Measurements from ENCODE around the gene GBP3.

DNA sequence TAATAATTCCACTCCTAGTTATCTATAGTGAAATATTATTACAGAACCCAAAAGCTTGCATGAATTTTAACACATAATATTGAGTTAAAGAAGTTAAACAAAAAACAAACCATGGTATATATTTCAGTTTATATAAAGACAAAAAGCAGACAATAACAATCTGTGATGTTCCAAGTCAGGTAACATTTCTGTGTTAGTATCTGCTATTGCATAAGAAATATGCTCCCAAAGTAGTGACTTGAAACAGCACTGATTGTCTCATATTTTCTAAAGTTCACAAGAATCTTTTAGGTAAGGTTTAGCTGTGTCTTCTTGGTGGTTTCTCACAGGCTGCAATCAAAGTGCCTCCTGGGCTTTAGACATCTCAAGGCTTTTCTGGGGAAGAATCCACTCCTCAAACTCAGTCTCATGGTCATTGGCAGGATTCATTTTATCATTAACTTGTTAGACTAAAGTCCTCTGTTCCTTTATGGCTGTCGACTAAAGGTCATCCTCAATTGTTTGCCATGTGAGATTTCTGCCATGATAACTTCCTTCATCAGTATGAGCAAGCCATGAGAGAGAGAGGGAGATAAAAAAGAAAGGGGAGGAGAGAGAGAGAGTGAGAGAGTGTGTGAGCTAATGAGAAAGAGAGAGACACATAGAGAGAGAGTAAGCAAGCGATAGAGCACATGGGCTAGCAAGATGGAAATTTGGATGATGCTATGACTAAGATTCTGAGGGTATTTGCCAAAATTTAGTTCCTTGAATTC is 22.5 kb upstream of the GBP3 start:
- TF ChIP-seq, protein P1, sequence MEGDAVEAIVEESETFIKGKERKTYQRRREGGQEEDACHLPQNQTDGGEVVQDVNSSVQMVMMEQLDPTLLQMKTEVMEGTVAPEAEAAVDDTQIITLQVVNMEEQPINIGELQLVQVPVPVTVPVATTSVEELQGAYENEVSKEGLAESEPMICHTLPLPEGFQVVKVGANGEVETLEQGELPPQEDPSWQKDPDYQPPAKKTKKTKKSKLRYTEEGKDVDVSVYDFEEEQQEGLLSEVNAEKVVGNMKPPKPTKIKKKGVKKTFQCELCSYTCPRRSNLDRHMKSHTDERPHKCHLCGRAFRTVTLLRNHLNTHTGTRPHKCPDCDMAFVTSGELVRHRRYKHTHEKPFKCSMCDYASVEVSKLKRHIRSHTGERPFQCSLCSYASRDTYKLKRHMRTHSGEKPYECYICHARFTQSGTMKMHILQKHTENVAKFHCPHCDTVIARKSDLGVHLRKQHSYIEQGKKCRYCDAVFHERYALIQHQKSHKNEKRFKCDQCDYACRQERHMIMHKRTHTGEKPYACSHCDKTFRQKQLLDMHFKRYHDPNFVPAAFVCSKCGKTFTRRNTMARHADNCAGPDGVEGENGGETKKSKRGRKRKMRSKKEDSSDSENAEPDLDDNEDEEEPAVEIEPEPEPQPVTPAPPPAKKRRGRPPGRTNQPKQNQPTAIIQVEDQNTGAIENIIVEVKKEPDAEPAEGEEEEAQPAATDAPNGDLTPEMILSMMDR (IDR thresholded peaks at IDR 0.05), result no peak
- TF ChIP-seq POLR2A (IDR thresholded peaks at IDR 0.05) (no peak), EP300 (IDR thresholded peaks at IDR 0.05) (no peak)

All from ovary (tissue), 3 donors.